HepG2 (cell line): ENCODE results near the gene MOCS2. TPM values are rescaled to one million over a fixed set of nuclear protein-coding genes. Genes with fewer than 3 reads are reported as not detected.

ENCODE experiments used
- ATAC-seq: fragments of 200-7000 bp; cut with Tn5 transposase; 3 replicates; pipeline ENCODE4 v1.9.1; 2020; ENCODE audit warnings: mild to moderate bottlenecking, moderate library complexity
- BruUV-seq: library from RNA; stranded (reverse); fragments of 400-500 nt; replicated peaks from 2 replicates; lab custom pipeline; 2021; lab: Mats Ljungman, UMichigan
- CTCF ChIA-PET: fragments of 300-600 bp; formaldehyde crosslinking; extraction: SDS; loops from one replicate; lab custom pipeline; 2021; ENCODE audit warnings: low total read pairs, inconsistent platforms, low intra/inter-chr PET ratio; lab: Yijun Ruan, JAX
- POLR2A ChIA-PET: fragments of 350-600 bp; sonication (Branson Sonifier 250); formaldehyde crosslinking; loops from one replicate; lab custom pipeline; 2020; ENCODE audit warnings: antibody characterized with exemption, inconsistent platforms; lab: Yijun Ruan, JAX
- DNase-seq: peaks from one replicate; pipeline ENCODE4 v3.0.0-alpha.2; 2015; ENCODE audit warnings: low spot score
- FAIRE-seq: peaks from 3 replicates; lab custom pipeline; 2011; peaks lifted over from hg19 to GRCh38; lab: Jason Lieb, UNC
- H2AFZ ChIP-seq: one replicate; pipeline ENCODE4 v1.6.1; 2011; ENCODE audit warnings: low read length, inconsistent platforms
- H3K27ac ChIP-seq: fragments of 300-600 bp; 3 replicates; pipeline ENCODE4 v1.8.0; 2011; ENCODE audit warnings: mixed run types, mild to moderate bottlenecking, mixed read lengths, low read length, inconsistent platforms; ENCODE audit not compliant: insufficient read depth; ENCODE audit errors: extremely low read length
- H3K27me3 ChIP-seq, 2 experiments: fragments of 200-600 bp in 1 of 2; 2 replicates in 1 of 2; 3 replicates in 1 of 2; pipeline versions ENCODE4 v1.6.0 to v1.8.0; 2011; ENCODE audit warnings: low read length in 2 of 2, mild to moderate bottlenecking in 2 of 2, moderate library complexity in 2 of 2, inconsistent platforms in 1 of 2; ENCODE audit not compliant: insufficient read depth in 2 of 2, control insufficient read depth in 1 of 2
- H3K36me3 ChIP-seq, 2 experiments: fragments of 200-600 bp in 1 of 2; replicated peaks in 1 of 2; 2 replicates in 1 of 2; 3 replicates in 1 of 2; pipeline versions ENCODE4 v1.5.1 to v1.8.0; 2011; ENCODE audit warnings: low read length in 2 of 2, inconsistent platforms in 1 of 2; ENCODE audit not compliant: insufficient read depth in 2 of 2, control insufficient read depth in 1 of 2
- H3K4me1 ChIP-seq: 2 replicates; pipeline ENCODE4 v1.5.1; 2012; ENCODE audit warnings: low read length, inconsistent platforms; ENCODE audit not compliant: insufficient read depth
- H3K4me2 ChIP-seq: 2 replicates; pipeline ENCODE4 v1.6.0; 2011; ENCODE audit warnings: low read depth, low read length, inconsistent platforms
- H3K4me3 ChIP-seq, 3 experiments: fragments of 200-600 bp in 1 of 3; sonication (generic), shearing (Covaris generic) in 1 of 3; replicated peaks in 1 of 3; 2 replicates each; pipeline ENCODE4 v1.5.1; 2011 to 2016; ENCODE audit warnings: low read length in 3 of 3, inconsistent platforms in 2 of 3, low read depth in 2 of 3, mild to moderate bottlenecking in 2 of 3, control low read depth in 1 of 3, mixed read lengths in 1 of 3; ENCODE audit not compliant: insufficient read depth in 1 of 3
- H3K79me2 ChIP-seq: one replicate; pipeline ENCODE4 v1.6.1; 2011; ENCODE audit warnings: low read length, inconsistent platforms; ENCODE audit not compliant: insufficient read depth
- H3K9ac ChIP-seq: 2 replicates; pipeline ENCODE4 v1.6.0; 2011; ENCODE audit warnings: mild to moderate bottlenecking, low read depth, low read length, inconsistent platforms; ENCODE audit not compliant: insufficient read depth
- H3K9me3 ChIP-seq: 2 replicates; pipeline ENCODE4 v1.5.1; 2012; ENCODE audit warnings: mild to moderate bottlenecking, low read length
- H4K20me1 ChIP-seq: 2 replicates; pipeline ENCODE4 v1.6.0; 2011; ENCODE audit warnings: inconsistent platforms, mild to moderate bottlenecking, low read length, moderate library complexity; ENCODE audit not compliant: insufficient read depth
- CBX1 ChIP-seq: IDR thresholded peaks from one replicate; pipeline ENCODE4 v1.6.1; 2016; ENCODE audit warnings: antibody characterized with exemption, low read depth
- GTF3A ChIP-seq: sonication (generic); formaldehyde crosslinking; conservative IDR thresholded peaks from 2 replicates; pipeline ENCODE4 v1.4.0; 2020; ENCODE audit warnings: mild to moderate bottlenecking, missing genetic modification reagents
- MED1 ChIP-seq: sonication (generic); formaldehyde crosslinking; IDR thresholded peaks from 2 replicates; pipeline ENCODE4 v1.4.0; 2020; ENCODE audit warnings: missing genetic modification reagents
- MTF1 ChIP-seq: sonication (generic); formaldehyde crosslinking; IDR thresholded peaks from 2 replicates; pipeline ENCODE4 v1.5.0; 2020; ENCODE audit warnings: missing genetic modification reagents
- NCOA2 ChIP-seq: sonication (generic); formaldehyde crosslinking; IDR thresholded peaks from 2 replicates; pipeline ENCODE4 v1.8.0; 2022; ENCODE audit warnings: inconsistent platforms
- PHF20 ChIP-seq: sonication (generic); formaldehyde crosslinking; IDR thresholded peaks from 2 replicates; pipeline ENCODE4 v1.5.0; 2020; ENCODE audit warnings: mild to moderate bottlenecking, missing genetic modification reagents
- PHF8 ChIP-seq: sonication (generic); formaldehyde crosslinking; IDR thresholded peaks from 2 replicates; pipeline ENCODE4 v1.5.0; 2020; ENCODE audit warnings: missing genetic modification reagents
- ZNF431 ChIP-seq: sonication (generic); formaldehyde crosslinking; IDR thresholded peaks from 2 replicates; pipeline ENCODE4 v1.9.0; 2022; ENCODE audit warnings: missing genetic modification reagents, low read depth, mild to moderate bottlenecking, borderline replicate concordance
- ZNF75D ChIP-seq: sonication (generic); formaldehyde crosslinking; IDR thresholded peaks from 2 replicates; pipeline ENCODE4 v1.8.1; 2023; ENCODE audit warnings: missing genetic modification reagents, mild to moderate bottlenecking, borderline replicate concordance
- ZNF792 ChIP-seq: IDR thresholded peaks from 2 replicates; pipeline ENCODE4 v1.6.1; 2016
- WGBS: methylation state at CpG from one replicate; pipeline ENCODE4 v1.1.6; 2017; ENCODE audit warnings: low lambda C conversion rate; 5-methylcytosine and 5-hydroxymethylcytosine counted together
- in situ Hi-C: cut with HindIII; loops from 2 replicates; pipeline ENCODE4 v1.10.0; 2017; ENCODE audit warnings: low pct_unique_long_range_greater_than_20kb; ENCODE audit not compliant: extremely low pct_ligation_motif_present
- intact Hi-C: fragments of 100-400 bp; cut with micrococcal nuclease; formaldehyde crosslinking; loops from one replicate; pipeline ENCODE4 v1.10.0; 2022; ENCODE audit not compliant: unreplicated experiment
- polyA plus RNA-seq, 8 experiments: library from polyadenylated mRNA; depleted of rRNA in 3 of 8; stranded (reverse) in 7 of 8; unstranded in 1 of 8; fragments of >200 nt; fragmentation: Illumina TruSeq in 4 of 8; extraction: Trizol in 4 of 8; gene quantifications; 2 replicates each; pipeline versions ENCODE4 v1.2.1 to v1.2.3, GENCODE V29; 2011 to 2016; ENCODE audit warnings: low read depth in 4 of 8, missing spikeins in 1 of 8, mixed read lengths in 1 of 8; ENCODE audit not compliant: insufficient read depth in 1 of 8
- total RNA-seq, 5 experiments: library from RNA; depleted of rRNA; stranded (reverse); fragments of >200 nt; fragmentation: Illumina TruSeq; extraction: Trizol; gene quantifications; 2 replicates each; pipeline ENCODE4 v1.2.3, GENCODE V29; 2016; ENCODE audit warnings: low read depth in 1 of 5
- TF ChIP-seq, protein P1 (sequence below): sonication (generic); formaldehyde crosslinking; IDR thresholded peaks from 2 replicates; pipeline ENCODE4 v1.4.0; 2020; ENCODE audit warnings: mild to moderate bottlenecking, missing genetic modification reagents
- TF ChIP-seq, protein P2 (sequence below): sonication (generic); formaldehyde crosslinking; IDR thresholded peaks from 2 replicates; pipeline ENCODE4 v1.4.0; 2020; ENCODE audit warnings: missing genetic modification reagents
- TF ChIP-seq, protein P3 (sequence below): IDR thresholded peaks from 2 replicates; pipeline ENCODE4 v1.6.1; 2018; ENCODE audit warnings: missing genetic modification reagents
- TF ChIP-seq, protein P4 (sequence below): sonication (generic); formaldehyde crosslinking; IDR thresholded peaks from 2 replicates; pipeline ENCODE4 v1.8.0; 2022; ENCODE audit warnings: mild to moderate bottlenecking, missing genetic modification reagents, moderate library complexity

Gene MOCS2
- total and polyA plus RNA-seq, 2 of the 13 experiments (the other 11 are each of a cell fraction or from before 2014, with no cell fraction given), result 19.2 to 41.9 TPM

DNA sequence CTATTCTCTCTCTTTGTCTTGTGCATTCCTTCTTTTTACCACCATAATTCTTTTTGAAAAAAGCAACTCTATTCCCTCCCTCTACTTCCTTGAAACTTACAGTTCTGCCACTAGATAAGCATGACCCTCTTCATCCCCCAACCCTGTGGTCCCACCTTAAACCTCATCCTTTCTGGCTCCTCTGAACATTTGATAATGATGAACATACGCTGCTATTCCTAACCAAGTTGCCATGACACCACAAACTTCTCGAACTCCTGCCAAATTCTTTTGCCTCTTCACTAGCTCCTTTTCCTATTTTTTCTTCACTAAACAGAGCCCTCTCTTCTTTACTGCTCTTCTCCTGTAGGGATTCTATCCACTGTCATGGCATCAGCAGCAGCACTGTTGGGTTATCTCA, 57.1 kb downstream of the MOCS2 start:
- in situ Hi-C loops, result no loop called here
- POLR2A ChIA-PET, result no interaction called here
- DNase-seq, result no peak
- TF ChIP-seq CBX1 (no peak), ZNF792 (no peak), MED1 (no peak), ZNF75D (CRISPR knock-in tag) (no peak), PHF8 (CRISPR knock-in tag) (no peak), MTF1 (CRISPR knock-in tag) (no peak), NCOA2 (no peak), PHF20 (CRISPR knock-in tag) (no peak), GTF3A (no peak), ZNF431 (no peak)
- TF ChIP-seq, protein P1, sequence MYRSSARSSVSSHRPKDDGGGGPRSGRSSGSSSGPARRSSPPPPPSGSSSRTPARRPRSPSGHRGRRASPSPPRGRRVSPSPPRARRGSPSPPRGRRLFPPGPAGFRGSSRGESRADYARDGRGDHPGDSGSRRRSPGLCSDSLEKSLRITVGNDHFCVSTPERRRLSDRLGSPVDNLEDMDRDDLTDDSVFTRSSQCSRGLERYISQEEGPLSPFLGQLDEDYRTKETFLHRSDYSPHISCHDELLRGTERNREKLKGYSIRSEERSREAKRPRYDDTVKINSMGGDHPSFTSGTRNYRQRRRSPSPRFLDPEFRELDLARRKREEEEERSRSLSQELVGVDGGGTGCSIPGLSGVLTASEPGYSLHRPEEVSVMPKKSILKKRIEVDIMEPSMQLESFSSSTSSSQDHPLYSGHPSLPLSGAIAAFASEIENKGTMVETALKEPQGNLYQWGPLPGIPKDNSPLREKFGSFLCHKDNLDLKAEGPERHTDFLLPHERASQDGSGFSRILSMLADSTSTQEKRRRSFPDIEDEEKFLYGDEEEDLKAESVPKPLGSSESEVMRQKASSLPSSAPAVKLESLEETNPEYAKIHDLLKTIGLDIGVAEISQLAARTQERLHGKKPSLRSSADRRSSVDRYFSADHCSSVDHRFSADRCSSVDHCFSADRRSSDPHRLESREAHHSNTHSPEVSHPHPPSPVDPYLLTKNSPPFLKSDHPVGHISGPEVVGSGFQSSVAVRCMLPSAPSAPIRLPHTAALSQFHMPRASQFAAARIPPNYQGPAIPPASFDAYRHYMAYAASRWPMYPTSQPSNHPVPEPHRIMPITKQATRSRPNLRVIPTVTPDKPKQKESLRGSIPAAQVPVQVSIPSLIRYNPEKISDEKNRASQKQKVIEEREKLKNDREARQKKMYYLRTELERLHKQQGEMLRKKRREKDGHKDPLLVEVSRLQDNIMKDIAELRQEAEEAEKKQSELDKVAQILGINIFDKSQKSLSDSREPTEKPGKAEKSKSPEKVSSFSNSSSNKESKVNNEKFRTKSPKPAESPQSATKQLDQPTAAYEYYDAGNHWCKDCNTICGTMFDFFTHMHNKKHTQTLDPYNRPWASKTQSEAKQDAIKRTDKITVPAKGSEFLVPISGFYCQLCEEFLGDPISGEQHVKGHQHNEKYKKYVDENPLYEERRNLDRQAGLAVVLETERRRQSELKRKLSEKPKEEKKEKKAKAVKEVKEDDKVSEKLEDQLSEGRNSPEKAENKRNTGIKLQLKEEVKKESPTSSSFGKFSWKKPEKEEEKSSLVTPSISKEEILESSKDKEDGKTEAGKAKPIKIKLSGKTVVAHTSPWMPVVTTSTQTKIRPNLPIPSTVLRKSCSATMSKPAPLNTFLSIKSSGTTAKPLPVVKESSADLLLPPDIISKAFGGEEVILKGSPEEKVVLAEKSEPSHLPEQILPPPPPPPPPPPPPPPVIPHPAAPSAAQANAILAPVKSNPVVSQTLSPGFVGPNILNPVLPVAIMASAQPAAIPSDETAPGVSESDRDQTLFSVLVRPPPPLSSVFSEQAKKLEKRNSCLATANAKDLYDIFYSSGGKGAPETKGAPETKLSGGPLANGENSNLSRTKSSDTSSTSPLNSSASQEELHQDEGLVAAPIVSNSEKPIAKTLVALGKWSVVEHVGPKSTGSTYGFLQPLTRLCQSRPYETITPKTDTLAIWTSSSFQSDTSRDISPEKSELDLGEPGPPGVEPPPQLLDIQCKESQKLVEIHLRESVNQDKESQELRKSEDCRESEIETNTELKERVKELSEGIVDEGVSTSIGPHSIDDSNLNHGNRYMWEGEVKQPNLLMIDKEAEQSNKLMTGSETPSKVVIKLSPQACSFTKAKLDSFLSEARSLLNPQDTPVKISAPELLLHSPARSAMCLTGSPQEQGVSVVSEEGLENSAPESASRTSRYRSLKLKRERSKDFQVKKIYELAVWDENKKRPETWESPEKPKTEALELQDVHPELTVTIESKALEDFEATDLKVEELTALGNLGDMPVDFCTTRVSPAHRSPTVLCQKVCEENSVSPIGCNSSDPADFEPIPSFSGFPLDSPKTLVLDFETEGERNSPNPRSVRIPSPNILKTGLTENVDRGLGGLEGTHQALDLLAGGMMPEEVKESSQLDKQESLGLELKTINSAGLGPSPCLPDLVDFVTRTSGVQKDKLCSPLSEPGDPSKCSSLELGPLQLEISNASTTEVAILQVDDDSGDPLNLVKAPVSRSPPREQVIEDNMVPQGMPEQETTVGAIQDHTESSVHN (CRISPR knock-in tag), result no peak
- TF ChIP-seq, protein P2, sequence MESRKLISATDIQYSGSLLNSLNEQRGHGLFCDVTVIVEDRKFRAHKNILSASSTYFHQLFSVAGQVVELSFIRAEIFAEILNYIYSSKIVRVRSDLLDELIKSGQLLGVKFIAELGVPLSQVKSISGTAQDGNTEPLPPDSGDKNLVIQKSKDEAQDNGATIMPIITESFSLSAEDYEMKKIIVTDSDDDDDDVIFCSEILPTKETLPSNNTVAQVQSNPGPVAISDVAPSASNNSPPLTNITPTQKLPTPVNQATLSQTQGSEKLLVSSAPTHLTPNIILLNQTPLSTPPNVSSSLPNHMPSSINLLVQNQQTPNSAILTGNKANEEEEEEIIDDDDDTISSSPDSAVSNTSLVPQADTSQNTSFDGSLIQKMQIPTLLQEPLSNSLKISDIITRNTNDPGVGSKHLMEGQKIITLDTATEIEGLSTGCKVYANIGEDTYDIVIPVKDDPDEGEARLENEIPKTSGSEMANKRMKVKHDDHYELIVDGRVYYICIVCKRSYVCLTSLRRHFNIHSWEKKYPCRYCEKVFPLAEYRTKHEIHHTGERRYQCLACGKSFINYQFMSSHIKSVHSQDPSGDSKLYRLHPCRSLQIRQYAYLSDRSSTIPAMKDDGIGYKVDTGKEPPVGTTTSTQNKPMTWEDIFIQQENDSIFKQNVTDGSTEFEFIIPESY (CRISPR knock-in tag), result no peak
- TF ChIP-seq, protein P3, sequence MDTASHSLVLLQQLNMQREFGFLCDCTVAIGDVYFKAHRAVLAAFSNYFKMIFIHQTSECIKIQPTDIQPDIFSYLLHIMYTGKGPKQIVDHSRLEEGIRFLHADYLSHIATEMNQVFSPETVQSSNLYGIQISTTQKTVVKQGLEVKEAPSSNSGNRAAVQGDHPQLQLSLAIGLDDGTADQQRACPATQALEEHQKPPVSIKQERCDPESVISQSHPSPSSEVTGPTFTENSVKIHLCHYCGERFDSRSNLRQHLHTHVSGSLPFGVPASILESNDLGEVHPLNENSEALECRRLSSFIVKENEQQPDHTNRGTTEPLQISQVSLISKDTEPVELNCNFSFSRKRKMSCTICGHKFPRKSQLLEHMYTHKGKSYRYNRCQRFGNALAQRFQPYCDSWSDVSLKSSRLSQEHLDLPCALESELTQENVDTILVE (CRISPR knock-in tag), result no peak
- TF ChIP-seq, protein P4, sequence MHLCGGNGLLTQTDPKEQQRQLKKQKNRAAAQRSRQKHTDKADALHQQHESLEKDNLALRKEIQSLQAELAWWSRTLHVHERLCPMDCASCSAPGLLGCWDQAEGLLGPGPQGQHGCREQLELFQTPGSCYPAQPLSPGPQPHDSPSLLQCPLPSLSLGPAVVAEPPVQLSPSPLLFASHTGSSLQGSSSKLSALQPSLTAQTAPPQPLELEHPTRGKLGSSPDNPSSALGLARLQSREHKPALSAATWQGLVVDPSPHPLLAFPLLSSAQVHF (CRISPR knock-in tag), result no peak

More for the DNA sequence above, 57.1 kb downstream of the MOCS2 start:
- Histone ChIP-seq H3K27me3 (no peaks in the 10 kb centered on the region), H3K36me3 (peaks cover 25 to 77% of the 10 kb centered on the region in 2 experiments), H3K79me2 (no peaks in the 10 kb centered on the region), H3K27ac (no peak overlapping the region), H3K9me3 (no peaks in the 10 kb centered on the region), H3K4me2 (no peak overlapping the region), H3K4me1 (no peaks in the 10 kb centered on the region), H3K9ac (no peak overlapping the region), H2AFZ (no peak overlapping the region), H3K4me3 (no peak overlapping the region), H4K20me1 (no peaks in the 10 kb centered on the region)
- CTCF ChIA-PET, result no interaction called here
- ATAC-seq, result no peak
- no TSS peak for BruUV-seq
- no peak for FAIRE-seq
- whole genome bisulfite sequencing, result 97% methylated on average over 2 of the region's 2 CpGs
- intact Hi-C loops, result no loop called here
